DND-41 (cell line): Measurements from ENCODE around the gene GYPB.
"Not testable (repeated sequence)": the region's sequence is repeated elsewhere in the genome, so short reads cannot be mapped to it uniquely, and the experiment has no call there.

ENCODE experiments used
- ATAC-seq: fragments of 200-7000 bp; cut with Tn5 transposase; 3 replicates; pipeline ENCODE4 v1.9.1; 2021; ENCODE audit warnings: low read depth; ENCODE audit not compliant: insufficient read depth
- DNase-seq: peaks from one replicate; pipeline ENCODE4 v3.0.0-alpha.2; 2020
- H2AFZ ChIP-seq: 2 replicates; pipeline ENCODE4 v1.6.0; 2012; ENCODE audit warnings: low read depth, low read length
- H3K27ac ChIP-seq: 2 replicates; pipeline ENCODE4 v1.5.1; 2012; ENCODE audit warnings: low read length, inconsistent platforms
- H3K27me3 ChIP-seq: fragments of 200-600 bp; sonication (generic); 2 replicates; pipeline ENCODE4 v1.6.0; 2012; ENCODE audit warnings: low read length, mild to moderate bottlenecking, inconsistent platforms; ENCODE audit not compliant: insufficient read depth, poor library complexity
- H3K36me3 ChIP-seq: 2 replicates; pipeline ENCODE4 v1.5.1; 2012; ENCODE audit warnings: low read length, inconsistent platforms; ENCODE audit not compliant: insufficient read depth
- H3K4me1 ChIP-seq: 2 replicates; pipeline ENCODE4 v1.5.1; 2012; ENCODE audit warnings: mild to moderate bottlenecking, low read length; ENCODE audit not compliant: insufficient read depth
- H3K4me2 ChIP-seq: 2 replicates; pipeline ENCODE4 v1.6.0; 2012; ENCODE audit warnings: mild to moderate bottlenecking, moderate library complexity, low read length, inconsistent platforms; ENCODE audit not compliant: insufficient read depth
- H3K4me3 ChIP-seq, 2 experiments: fragments of 200-600 bp in 1 of 2; shearing (Covaris generic) in 1 of 2; 2 replicates each; pipeline ENCODE4 v1.5.1; 2012 to 2016; ENCODE audit warnings: inconsistent platforms in 2 of 2, low read length in 2 of 2, mild to moderate bottlenecking in 2 of 2, low read depth in 1 of 2, moderate library complexity in 1 of 2
- H3K79me2 ChIP-seq: 2 replicates; pipeline ENCODE4 v1.6.0; 2012; ENCODE audit warnings: low read length, inconsistent platforms; ENCODE audit not compliant: insufficient read depth
- H3K9ac ChIP-seq: 2 replicates; pipeline ENCODE4 v1.6.0; 2012; ENCODE audit warnings: low read depth, mild to moderate bottlenecking, inconsistent platforms, low read length, moderate library complexity
- H3K9me3 ChIP-seq: 2 replicates; pipeline ENCODE4 v1.5.1; 2012; ENCODE audit warnings: low read length, moderate library complexity, mild to moderate bottlenecking, inconsistent platforms; ENCODE audit not compliant: insufficient read depth, severe bottlenecking
- H4K20me1 ChIP-seq: 2 replicates; pipeline ENCODE4 v1.6.0; 2012; ENCODE audit warnings: low read length; ENCODE audit not compliant: insufficient read depth
- EZH2 ChIP-seq: IDR thresholded peaks from 3 replicates; pipeline ENCODE4 v1.6.1; 2012; ENCODE audit warnings: borderline replicate concordance, low read depth, mild to moderate bottlenecking, moderate library complexity, low read length, inconsistent platforms; ENCODE audit not compliant: severe bottlenecking
- TF ChIP-seq, protein P1 (sequence below): IDR thresholded peaks from 2 replicates; pipeline ENCODE4 v1.5.1; 2012; ENCODE audit warnings: borderline replicate concordance, low read length, moderate library complexity, mild to moderate bottlenecking; ENCODE audit not compliant: poor library complexity, severe bottlenecking; ENCODE audit errors: extremely low read depth

The GYPB gene

DNA sequence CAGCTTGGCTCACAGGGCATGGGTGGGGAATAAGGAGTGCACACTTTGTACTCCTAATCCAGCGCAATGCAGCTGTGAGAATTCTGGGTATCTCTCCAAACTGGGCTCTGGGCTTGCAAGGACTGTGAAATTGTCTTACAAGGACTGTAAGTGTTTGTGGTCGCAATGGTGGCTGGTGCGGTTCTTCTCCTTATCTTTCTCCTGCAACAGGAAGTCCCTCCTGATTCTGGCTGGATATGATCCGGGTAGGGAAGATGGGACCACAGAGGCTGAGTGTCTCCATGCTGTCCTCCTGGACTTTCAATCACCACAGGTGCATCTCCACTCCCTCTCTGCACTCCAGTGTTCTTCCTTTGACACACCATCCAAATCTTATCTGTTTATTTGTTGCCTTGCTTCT is 58.1 kb downstream of the GYPB start:
- no peak for DNase-seq
- no peak for ATAC-seq
- no peaks in the 10 kb centered on the region for H3K4me1 ChIP-seq

DNA sequence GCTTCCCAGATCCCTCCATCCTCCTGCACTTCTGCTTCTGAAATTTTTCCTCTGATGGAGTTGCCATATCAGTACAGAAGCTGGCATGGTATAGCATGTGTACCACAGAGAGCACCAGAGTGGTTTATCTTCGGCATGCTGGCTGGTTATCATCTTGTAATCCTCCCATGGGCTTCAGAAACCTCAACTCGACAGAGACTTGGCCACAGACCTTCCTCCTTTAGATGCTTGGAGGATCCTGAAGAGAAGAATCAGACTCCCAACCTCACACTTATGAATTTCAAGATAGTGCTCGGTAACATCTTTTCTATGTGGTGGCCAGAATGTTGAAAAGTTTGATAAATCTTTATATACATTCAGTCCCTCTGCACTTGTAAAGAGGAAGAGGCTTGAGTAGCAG is 63.9 kb downstream of the GYPB start:
- ATAC-seq, H2AFZ ChIP-seq, DNase-seq, H3K27me3 ChIP-seq, H3K79me2 ChIP-seq, H3K9ac ChIP-seq, H3K27ac ChIP-seq, H3K4me1 ChIP-seq, H3K36me3 ChIP-seq, H3K4me3 ChIP-seq, H4K20me1 ChIP-seq, H3K9me3 ChIP-seq, H3K4me2 ChIP-seq: not testable (repeated sequence)

More for the DNA sequence above, 58.1 kb downstream of the GYPB start:
- H2AFZ ChIP-seq: no peak overlapping the region
- no peak for TF ChIP-seq EZH2
- TF ChIP-seq, protein P1, sequence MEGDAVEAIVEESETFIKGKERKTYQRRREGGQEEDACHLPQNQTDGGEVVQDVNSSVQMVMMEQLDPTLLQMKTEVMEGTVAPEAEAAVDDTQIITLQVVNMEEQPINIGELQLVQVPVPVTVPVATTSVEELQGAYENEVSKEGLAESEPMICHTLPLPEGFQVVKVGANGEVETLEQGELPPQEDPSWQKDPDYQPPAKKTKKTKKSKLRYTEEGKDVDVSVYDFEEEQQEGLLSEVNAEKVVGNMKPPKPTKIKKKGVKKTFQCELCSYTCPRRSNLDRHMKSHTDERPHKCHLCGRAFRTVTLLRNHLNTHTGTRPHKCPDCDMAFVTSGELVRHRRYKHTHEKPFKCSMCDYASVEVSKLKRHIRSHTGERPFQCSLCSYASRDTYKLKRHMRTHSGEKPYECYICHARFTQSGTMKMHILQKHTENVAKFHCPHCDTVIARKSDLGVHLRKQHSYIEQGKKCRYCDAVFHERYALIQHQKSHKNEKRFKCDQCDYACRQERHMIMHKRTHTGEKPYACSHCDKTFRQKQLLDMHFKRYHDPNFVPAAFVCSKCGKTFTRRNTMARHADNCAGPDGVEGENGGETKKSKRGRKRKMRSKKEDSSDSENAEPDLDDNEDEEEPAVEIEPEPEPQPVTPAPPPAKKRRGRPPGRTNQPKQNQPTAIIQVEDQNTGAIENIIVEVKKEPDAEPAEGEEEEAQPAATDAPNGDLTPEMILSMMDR: no peak
- no peaks in the 10 kb centered on the region for H3K27me3 ChIP-seq
- H3K4me2 ChIP-seq: no peak overlapping the region
- no peak overlapping the region for H3K27ac ChIP-seq
- no peak overlapping the region for H3K9ac ChIP-seq
- no peaks in the 10 kb centered on the region for H3K36me3 ChIP-seq
- H3K79me2 ChIP-seq: no peaks in the 10 kb centered on the region
- no peak overlapping the region for H3K4me3 ChIP-seq
- no peaks in the 10 kb centered on the region for H4K20me1 ChIP-seq
- H3K9me3 ChIP-seq: no peaks in the 10 kb centered on the region

DNA sequence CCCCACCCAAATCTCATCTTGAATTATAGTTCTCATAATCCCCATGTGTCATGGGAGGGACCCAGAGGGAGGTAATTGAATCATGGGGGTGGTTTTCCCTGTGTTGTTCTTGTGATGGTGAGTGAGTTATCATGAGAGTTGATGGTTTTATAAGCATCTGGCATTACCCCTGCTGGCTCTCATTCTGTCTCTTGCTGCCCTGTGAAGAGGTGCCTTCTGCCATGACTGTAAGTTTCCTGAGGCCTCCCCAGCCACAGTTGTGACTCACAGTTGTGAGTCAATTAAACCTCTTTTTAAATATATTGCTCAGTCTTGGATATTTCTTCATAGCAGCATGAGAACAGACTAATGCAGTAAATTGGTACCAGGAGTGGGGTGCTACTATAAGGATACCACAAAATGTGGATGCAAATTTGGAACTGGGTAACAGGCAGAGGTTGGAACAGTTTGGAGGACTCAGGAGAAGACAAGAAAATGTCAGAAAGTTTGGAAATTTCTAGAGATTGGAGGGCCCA is 67.7 kb downstream of the GYPB start:
- H3K4me1 ChIP-seq, H3K9ac ChIP-seq, H3K4me3 ChIP-seq, H2AFZ ChIP-seq, H3K9me3 ChIP-seq, H3K36me3 ChIP-seq, DNase-seq, H3K4me2 ChIP-seq, H3K27me3 ChIP-seq, H3K27ac ChIP-seq, H3K79me2 ChIP-seq, H4K20me1 ChIP-seq, ATAC-seq: not testable (repeated sequence)

DNA sequence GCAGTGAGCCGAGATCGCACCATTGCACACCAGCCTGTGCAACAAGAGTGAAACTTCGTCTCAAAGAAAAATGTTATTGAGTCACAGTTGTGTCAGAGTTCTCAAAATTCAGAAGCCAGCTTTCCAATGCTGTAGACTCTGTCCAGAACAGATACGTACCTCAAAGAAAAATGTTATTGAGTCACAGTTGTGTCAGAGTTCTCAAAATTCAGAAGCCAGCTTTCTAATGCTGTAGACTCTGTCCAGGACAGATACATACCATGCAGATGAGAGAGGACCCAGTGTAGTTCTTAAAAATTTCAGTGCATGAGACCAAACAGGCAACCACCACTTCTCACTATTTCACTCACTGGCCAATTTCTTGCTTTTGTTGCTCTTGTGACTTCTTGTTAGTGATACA is 68.2 kb downstream of the GYPB start:
- not testable (repeated sequence) for H3K27me3 ChIP-seq, H3K9me3 ChIP-seq, H3K79me2 ChIP-seq, H2AFZ ChIP-seq, H4K20me1 ChIP-seq, H3K4me3 ChIP-seq, ATAC-seq, DNase-seq, H3K36me3 ChIP-seq, H3K9ac ChIP-seq, H3K27ac ChIP-seq, H3K4me2 ChIP-seq, H3K4me1 ChIP-seq

DNA sequence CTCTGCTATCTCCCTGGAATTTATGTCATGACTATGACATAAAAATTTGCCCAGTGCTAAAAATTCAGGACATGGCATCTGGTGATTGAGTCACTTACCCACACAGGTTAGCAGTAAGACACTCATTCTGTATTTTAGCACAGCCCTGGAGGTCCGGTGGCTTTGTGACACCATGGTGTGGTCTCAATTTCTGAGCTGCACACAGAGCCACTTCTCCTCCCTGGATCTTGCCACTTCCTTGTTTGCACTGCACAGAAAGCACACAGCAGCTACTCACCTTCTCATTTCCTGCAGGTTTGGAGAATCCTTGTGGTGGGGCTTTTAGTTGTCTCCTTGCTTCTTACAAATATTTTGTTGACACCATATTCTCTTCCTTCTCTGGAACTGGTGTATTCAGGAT is 69.0 kb downstream of the GYPB start:
- not testable (repeated sequence) for H3K27me3 ChIP-seq, H2AFZ ChIP-seq, H3K36me3 ChIP-seq, H4K20me1 ChIP-seq, H3K9me3 ChIP-seq, H3K4me3 ChIP-seq, H3K79me2 ChIP-seq, H3K27ac ChIP-seq, H3K4me1 ChIP-seq, H3K9ac ChIP-seq, H3K4me2 ChIP-seq
- ATAC-seq (peak; percentile 75), DNase-seq (peak; percentile 16)

DNA sequence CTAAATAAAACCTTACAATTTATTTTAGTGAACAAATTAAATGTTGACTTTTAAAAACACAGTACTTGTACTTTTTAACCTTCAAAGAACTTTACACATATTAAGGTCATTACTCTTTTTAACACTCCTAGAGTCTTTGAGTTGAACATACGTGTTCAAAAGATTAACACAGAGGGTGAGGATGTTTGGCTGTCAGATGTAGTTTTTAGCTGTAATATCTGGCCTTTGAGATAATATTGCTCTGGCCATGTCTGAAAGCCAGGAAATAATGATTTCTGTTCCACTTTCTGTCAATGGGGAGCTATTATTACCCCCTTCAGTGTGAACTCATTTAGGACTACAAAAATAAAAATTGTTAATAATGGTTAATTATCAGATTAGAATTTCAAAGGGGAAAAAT is 71.7 kb downstream of the GYPB start:
- H4K20me1 ChIP-seq, DNase-seq, H3K27me3 ChIP-seq, H3K4me2 ChIP-seq, H3K27ac ChIP-seq, H3K36me3 ChIP-seq, H3K9me3 ChIP-seq, H3K4me3 ChIP-seq, ATAC-seq, H2AFZ ChIP-seq, H3K9ac ChIP-seq, H3K79me2 ChIP-seq: not testable (repeated sequence)
- peaks cover 19% of the 10 kb centered on the region for H3K4me1 ChIP-seq
